OCI-LY1 (cell line): ENCODE data around the gene CHST10.

Experiments used
- CTCF ChIP-seq: fragments of 200-600 bp; sonication (generic), shearing (Covaris generic); IDR thresholded peaks from 2 replicates; pipeline ENCODE4 v1.5.1; 2017; ENCODE audit warnings: mild to moderate bottlenecking, antibody characterized with exemption, low read length, moderate library complexity, mixed read lengths
- EZH2 ChIP-seq: fragments of 200-600 bp; sonication (generic), shearing (Covaris generic); IDR thresholded peaks from 2 replicates; pipeline ENCODE4 v1.8.0; 2017; ENCODE audit warnings: borderline replicate concordance, mixed run types, mild to moderate bottlenecking, antibody characterized with exemption, low read length, moderate library complexity, mixed read lengths

GRCh38 chr2:100367163-100367562 lies 50.3 kb downstream of the CHST10 start:
- no peak for TF ChIP-seq CTCF
- TF ChIP-seq EZH2: no peak
